Measurements from ENCODE around the gene MCM10.

The MCM10 gene

DNA sequence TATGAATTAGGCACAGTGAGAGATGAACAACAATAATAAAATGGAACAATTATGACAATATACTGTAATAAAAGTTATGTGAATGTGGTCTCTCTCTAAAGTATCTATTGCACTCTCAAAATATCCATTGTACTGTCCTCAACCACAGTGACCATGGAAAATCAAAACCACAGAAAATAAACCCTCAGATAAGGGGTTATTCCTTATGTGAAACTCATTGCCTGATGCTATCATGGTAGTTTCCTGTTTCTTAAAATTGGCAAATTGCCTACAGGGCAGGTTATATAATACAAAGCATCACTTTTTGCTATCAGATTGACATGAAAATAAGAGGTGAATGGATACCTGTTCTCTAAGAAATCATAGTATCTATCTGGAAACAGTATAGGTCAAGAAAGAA is 3.8 kb downstream of the MCM10 start:
- no peak for DNase-seq (ENCODE audit: low read depth)

DNA sequence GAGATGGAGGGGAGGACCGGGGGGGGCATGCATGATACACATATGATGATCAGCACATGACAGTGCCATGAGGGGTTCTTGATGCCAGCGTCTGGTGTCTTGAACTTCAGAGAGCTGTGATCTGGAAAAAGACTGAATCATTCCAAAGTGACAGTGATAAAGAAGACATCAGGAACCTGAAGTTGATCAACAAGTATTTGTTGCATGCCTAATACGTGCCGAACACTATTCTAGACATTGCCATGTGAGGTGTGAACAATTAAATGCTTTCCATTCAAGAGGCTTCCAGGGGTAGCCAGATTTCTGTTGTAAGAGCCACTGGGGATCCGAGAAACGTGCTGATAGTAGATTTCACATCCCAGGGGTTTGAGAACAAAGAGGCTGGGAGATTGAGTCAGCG is 6.2 kb downstream of the MCM10 start:
- DNase-seq (ENCODE audit: low read depth) = no peak

DNA sequence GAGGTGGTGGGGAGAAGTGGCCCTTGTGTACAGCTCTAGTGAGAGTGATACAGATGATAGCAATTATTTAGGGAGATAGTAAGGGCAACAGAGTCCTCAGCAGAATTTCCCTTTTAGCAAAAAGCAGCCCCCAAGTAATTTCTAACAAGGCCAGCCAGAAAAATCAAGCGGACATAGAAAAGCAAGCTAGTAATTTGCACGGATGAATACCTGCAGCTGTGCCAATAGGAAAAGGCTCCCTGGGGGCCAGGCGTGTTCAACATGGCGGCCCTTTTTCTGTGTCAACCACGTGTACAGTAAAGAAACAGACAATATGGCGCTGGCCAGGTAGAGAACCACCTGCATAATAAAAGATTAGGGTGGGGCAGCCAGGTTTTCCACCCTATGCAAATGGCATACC is 7.4 kb downstream of the MCM10 start:
- DNase-seq (ENCODE audit: low read depth) = no peak

DNA sequence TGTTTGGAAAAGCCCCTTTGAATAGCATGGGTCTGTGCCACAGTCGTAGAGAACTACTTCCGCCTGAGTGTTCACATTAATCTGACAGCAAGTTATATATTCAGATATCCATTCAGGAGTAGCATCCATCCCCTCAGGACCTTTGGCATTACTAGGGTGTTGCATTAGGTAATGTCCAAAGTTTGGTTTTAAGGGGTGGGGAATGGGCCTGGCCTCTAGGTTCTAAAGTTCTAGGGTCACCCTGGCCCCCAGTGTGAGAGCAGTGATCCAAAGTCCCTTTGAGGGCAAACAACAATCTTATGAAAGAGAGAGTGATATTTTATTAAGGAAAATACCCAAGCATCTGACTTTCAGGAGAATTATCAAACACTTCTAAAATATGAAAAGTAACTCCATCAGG is 12.3 kb downstream of the MCM10 start:
- DNase-seq (ENCODE audit: low read depth) = no peak

DNA sequence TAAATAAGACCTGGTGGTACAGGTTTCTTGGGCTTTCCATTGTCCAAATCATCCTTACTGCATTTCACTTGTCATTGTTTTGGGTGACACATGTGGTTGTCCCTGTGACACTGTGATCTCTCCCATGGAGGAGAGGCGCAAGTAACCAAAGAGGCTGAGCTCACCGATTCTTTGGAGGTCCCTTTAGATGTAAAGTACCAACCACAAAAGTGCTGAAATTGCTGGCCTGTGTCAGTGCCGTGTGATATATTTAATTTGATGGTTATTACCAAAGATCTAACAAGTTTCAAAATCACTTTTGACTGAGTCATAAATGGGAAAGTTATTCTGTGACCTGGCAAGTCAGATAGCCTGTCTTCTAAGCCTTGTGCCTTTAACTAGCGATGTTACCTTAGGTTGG is 19.4 kb downstream of the MCM10 start:
- no peak for DNase-seq (ENCODE audit: low read depth)

DNA sequence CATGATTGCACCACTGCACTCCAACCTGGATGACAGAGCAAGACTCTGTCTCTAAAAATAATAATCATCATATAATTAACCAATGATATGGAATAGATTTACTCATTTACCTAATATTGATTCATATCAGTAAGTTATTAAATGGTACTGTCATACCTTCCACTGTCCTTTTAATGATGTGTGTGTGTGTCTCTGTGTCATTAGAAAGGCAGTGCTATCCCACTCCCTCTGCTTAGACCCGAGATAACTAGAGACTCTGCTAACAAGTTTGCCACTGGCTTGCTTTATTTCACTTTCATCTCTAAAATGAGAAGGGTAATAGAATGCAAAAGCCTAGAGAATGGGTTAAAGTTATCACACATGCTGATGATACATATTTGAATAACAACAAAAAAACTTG is 21.1 kb downstream of the MCM10 start:
- no peak for DNase-seq (ENCODE audit: low read depth)

DNA sequence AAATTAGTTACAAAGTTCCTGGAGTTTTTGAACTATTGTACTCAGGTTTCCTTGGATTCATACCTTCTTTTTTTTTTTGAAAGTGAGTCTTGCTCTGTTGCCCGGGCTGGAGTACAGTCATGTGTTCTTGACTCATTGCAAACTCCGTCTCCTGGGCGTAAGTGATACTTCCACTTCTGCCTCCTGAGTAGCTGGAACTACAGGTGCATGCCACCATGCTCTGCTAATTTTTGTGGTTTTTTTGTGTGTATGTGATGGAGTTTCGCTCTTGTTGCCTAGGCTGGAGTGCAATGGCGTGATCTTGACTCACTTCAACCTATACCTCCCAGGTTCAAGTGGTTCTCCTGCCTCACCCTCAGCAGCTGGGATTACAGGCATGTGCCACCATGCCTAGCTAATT is 22.3 kb downstream of the MCM10 start:
- no peak for DNase-seq (ENCODE audit: low read depth)

DNA sequence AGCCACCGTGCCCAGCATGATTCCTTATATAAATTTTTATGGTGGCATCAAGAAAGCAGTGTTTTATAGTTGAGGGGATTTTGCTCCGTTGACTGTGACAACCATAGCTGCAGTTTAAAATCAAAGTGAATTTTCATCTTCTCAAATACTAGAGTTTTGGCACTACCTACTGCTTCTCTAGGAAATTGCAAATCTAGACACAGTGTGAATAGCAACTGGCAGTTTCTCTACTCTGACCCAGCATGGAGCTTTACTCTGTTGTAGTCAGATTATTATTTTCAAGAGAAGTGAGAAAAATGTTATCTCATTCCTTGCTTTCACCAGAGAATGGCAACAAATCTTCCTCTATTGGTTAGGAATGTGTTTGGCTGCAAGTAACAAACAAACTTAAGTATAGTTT is 22.9 kb downstream of the MCM10 start:
- no peak for DNase-seq (ENCODE audit: low read depth)

DNA sequence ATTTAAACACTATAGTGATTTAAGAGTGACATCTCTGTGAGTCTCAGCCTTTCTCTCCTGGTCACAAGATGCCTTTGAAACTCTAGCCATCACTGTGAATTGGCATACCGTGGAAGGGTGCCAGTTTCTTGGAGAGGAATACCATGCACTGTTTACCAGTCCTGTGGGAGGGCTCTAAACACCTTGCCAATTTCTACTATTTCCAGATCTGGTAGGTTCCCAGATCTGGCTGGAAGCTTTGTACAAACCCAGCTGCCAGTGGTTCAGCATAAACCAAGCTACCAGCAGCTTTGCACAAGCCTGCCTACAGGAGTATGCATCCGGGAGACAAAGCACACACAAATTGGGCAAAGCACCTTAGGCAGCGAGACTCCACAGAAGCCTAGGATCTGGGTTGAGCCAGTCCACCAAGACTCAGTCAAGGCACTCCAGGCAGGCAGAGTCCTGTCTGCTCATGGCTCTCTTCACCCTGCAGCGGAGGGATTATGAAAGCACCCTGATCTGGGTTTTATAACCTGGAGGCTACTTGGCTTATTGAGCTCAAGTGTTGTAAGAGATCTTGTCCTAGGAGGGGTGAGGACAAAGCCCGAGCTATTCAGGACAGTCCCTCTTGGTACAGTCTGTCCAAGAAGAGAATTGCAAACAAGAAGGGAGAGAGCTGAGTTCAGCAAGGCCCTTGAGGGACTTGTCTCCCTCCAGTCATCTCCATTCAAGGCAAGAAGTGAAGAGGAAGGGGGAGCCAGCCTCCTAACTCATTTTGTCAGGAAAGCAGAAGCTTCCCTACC is 23.6 kb downstream of the MCM10 start:
- DNase-seq (ENCODE audit: low read depth) = no peak

DNA sequence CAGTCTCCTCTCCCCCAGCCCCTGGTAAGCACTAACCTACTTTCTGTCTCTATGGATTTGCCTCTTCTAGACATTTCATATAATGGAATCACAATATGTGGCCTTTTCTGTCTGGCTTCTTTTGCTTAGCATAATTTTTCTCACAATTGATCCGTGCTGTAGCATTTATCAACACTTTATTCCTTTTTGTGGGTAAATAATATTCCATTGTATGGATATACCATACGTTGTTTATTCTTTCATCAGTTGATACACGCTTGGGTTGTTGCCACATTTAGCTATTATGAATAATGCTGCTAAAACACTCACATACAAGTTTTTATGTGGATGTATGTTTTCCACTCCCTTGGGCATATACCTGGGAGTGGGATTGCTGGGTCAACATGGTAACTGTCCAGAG is 25.8 kb downstream of the MCM10 start:
- DNase-seq (ENCODE audit: low read depth) = no peak

DNA sequence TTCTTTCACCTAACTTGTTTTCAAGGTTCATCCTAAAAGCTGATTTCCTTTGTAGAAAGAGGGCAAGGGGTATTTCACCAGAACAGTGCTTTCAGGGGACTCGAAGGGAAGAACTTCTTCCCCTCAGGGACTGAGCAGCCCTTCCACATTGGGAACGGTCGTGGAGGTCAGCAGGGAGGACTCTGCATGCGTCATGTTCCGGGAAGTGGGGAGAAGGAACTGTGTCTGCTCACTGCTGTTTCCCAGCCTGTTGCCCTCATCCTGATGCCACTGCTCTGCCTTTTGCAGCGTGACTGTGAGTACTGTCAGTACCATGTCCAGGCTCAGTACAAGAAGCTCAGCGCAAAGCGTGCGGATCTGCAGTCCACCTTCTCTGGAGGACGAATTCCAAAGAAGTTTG is 27.2 kb downstream of the MCM10 start:
- no peak for DNase-seq (ENCODE audit: low read depth)

DNA sequence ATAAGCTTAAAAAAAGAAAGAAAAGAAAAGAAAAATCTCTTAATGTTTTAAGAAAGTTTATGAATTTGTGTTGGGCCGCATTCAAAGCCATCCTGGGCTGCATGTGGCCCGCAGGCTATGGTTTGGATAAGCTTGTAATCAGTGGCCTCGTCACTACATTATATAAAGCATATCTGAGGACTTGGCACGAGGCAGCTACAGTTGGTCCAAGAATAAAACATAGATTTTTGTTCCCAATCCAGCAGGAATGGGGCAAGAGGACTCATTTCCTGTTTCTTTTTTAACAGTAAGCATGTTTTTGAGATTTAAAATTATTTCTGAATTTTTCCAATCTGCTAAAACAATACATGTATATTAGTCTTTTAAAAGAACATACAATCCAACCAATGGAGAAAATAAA is 28.6 kb downstream of the MCM10 start:
- DNase-seq (ENCODE audit: low read depth) = no peak

DNA sequence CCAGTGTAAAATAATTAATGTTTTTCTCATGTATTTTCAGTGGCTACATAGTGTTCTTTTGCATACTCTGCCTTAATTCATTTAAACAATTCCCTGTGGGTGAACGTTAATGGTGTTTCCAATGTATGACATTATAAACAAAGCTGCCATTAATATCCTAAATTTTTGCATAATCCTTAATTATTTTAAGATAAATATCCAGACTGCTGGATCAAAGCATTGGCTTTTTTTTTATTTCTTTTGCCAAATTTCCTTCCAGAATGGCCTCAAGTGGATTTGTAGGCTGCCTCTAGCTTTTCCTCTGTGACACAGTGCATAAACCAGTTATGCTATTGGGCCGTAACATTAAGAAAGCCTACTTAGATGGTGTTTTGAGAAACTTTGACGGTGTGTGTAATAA is 29.5 kb downstream of the MCM10 start:
- DNase-seq (ENCODE audit: low read depth) = no peak

DNA sequence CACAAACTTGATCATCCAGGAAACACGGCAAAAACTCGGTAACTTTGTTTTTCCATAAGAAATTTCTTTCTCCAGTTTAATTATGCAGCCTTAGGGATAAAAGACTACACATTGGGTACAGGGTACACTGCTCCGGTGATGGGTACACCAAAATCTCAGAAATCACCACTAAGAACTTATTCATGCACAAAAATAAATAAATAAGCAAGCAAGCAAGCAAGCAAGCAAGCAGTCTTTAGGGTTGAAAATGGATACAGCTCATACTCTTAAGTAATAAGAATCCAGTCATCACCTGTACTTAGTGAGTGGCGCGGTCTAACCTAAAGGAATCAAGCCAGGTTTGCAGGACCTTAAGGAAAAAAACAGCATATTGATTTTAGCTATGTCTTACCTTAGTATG is 30.0 kb downstream of the MCM10 start:
- DNase-seq (ENCODE audit: low read depth) = no peak

DNA sequence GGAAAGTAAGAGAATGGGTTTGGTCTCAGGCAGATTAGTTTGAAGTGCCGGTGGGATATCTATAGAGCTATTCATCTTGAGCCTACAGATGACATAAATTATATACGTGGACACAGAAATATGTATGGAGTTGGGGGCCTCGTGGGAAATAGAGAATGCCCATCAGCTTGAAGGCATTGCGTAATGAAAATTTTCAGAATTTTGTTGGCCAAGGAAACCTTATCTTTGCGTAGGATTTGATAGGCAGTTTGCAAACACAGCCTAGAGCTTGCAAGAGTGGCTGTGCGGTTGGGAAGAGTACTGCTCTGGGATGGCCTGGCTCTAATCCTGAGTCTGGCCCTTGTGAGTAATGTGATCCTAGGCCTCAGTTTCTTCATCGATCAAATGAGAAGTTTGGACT is 32.3 kb downstream of the MCM10 start:
- no peak for DNase-seq (ENCODE audit: low read depth)

DNA sequence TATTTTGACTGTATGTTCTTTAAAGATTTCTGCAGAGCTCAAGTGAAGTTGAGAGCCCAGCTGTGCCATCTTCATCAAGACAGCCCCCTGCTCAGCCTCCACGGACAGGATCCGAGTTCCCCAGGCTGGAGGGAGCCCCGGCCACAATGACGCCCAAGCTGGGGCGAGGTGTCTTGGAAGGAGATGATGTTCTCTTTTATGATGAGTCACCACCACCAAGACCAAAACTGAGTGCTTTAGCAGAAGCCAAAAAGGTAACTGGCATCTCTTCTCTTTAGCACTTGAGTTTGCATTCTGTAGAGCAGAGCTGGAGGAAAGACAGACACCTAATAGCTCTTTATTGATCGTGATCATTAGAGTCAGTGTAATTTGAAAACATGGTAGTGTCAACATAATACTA is 33.7 kb downstream of the MCM10 start:
- no peak for DNase-seq (ENCODE audit: low read depth)

DNA sequence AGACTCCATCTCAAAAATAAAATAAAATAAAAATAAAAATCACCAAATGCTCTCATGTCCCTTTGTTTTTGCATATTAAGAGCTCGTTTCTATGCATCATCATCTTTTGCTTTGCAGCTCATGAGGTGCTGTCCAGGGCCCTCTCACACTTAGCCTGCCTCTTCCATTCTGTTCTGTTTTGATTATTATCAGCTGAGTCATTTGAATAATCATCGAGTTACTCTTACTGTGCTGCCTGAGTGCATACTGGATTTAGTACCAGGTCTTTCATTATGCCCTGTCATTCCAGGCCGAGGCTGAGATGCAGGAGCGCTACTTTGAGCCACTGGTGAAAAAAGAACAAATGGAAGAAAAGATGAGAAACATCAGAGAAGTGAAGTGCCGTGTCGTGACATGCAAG is 39.8 kb downstream of the MCM10 start:
- DNase-seq (ENCODE audit: low read depth) = peak; percentile 25

DNA sequence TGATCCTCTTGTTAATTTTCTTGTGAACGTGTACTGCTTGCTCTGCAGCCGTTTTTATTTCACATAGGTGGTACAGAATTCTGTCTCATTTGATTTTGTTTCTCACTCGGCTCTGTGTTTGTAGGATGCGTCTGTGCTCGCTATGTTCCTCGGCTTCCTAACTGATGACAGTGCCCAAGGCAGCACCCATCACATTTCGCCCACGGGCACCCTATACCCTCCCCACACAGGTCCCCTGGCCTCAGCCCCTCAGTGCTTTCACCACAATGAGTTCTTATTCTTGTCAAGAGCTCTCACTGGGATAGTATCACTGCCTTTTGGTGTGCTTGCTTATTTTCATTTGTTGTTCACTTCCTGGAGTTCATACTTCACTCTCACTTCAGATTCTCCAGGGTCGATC is 44.7 kb downstream of the MCM10 start:
- DNase-seq (ENCODE audit: low read depth) = no peak

DNA sequence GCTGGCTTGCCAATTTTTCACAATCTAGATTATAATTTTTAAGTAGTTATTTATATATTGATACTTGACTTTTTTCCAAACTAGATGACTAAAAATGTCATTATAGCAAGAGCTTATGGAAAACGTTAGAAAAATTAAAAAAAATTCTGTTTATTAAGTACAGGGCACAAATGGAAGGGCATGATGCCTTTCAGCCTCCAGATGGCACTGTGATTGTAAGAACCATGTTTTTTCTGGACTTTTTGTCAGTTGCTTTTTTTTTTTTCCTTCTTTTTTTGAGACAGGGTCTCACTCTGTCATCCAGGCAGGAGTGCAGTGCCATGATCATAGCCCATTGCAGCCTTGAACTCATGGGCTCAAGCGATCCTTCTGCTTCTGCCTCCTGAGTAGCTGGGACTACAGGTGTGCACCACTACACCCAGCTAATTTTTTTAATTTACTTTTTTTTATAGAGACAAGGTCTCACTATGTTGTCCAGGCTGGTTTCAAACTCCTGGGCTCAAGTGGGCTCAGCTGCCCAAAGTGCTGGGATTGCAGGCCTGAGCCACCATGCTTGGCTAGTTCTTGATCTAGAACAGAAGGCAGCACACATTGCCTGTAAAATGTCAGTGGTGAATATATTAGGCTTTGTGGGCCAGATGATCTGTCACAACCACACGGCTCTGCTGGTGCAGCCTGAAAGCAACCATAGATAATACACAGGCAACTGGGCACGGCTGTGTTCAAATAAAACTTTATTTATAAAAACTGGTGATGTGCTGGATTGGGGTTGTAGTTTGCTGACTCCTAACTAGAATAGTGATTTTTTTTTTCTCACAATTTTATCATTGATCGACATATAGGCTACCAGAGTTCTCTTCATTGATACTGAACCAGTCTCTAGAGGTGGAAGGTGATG is 45.4 kb downstream of the MCM10 start:
- no peak for DNase-seq (ENCODE audit: low read depth)

DNA sequence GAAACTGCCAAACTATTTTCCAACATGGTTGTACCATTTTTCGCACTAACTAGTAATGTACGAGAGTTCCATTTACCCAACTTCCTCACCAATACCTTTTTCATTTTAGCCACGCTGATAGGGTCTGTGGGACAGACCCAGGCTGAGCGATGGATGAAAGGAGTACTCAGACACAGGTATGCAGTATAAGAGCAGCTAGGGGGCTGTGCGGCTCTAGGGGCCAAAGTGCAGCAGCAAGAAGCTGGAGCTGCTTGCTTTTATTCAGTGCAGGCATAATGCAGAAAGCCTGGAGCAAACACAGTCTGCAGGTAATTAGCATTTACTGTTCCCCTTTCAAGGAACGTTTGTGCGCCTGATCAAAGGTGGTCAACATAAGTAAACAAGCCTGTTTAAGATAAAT is 51.8 kb downstream of the MCM10 start:
- no peak for DNase-seq (ENCODE audit: low read depth)

DNA sequence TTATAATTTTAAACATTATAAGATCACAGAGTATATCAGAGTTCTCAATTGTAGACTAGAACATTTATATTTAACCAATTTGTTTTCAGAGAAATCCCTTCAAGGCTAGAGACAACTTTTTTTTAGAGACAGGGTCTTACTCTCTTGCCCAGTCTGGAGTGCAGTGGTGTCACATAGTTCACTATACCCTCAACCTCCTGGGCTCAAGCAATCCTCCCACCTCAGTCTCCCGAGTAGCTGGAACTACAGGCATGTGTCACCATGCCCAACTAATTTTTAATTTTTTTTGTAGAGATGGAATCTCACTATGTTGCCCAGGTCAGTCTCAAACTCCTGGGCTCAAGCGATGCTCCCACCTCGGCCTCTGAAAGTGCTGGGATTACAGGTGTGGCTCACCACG is 57.5 kb downstream of the MCM10 start:
- no peak for DNase-seq (ENCODE audit: low read depth)

DNA sequence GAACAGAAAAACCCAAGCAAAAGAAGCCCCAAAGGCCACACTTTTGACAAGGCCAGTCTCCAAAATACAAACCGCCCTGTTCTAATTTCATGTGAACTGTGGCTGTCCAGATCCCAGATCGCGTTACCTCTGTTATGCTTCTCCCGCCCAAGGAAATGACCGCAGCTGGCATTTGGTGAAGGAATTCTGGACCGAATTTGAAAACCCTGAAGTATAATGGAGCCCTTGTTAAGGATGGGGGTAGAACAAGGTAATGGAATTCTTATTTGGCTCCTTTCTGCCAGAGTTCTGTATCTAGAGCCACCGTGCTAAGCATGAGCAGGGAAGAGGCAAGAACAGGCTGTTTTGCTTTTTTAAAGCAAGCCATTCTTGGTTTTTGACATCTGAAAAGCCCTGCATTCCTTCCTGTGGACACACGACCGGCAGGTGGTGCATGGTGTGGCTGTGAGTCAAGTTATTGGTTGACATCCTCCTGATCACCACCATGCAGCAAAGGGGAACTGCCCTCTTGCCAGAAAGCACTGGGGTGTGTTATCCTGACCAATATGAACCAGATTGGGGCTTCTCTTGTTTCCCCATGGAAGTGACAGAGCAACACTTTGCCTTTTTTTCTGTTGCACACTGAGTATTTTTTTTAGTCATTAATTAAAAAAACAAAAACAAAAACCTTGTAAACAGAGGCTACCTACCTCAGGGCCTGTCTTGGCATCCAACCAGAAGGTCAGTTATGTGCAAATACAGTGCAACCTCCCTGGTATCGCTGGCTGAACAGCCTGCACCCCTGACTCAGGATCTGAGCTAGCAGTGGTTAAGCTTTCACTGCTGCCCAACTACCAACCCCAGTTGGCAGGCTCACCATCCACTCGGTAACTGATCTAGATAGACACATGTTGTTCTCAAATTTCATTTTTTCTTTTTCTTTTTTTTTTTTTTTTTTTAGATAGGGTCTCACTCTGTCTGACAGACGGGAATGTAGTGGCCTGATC is 58.6 kb downstream of the MCM10 start:
- DNase-seq (ENCODE audit: low read depth) = no peak

Measured in GM04503 (cell line).